Measurements from ENCODE around the gene SLC7A4. TPM values are rescaled to one million over a fixed set of nuclear protein-coding genes. Genes with fewer than 3 reads are reported as not detected.
"Not testable (repeated sequence)": the region's sequence is repeated elsewhere in the genome, so short reads cannot be mapped to it uniquely, and the experiment has no call there.

Gene SLC7A4
- total RNA-seq, 1 experiment from 2014 or later = not detected

GRCh38 chr22:21064917-21065864 lies 32.8 kb upstream of the SLC7A4 start:
- no peak for DNase-seq (ENCODE audit: low spot score)

GRCh38 chr22:21064425-21064824 lies 32.1 kb upstream of the SLC7A4 start:
- not testable (repeated sequence) for DNase-seq (ENCODE audit: low spot score)

DNA sequence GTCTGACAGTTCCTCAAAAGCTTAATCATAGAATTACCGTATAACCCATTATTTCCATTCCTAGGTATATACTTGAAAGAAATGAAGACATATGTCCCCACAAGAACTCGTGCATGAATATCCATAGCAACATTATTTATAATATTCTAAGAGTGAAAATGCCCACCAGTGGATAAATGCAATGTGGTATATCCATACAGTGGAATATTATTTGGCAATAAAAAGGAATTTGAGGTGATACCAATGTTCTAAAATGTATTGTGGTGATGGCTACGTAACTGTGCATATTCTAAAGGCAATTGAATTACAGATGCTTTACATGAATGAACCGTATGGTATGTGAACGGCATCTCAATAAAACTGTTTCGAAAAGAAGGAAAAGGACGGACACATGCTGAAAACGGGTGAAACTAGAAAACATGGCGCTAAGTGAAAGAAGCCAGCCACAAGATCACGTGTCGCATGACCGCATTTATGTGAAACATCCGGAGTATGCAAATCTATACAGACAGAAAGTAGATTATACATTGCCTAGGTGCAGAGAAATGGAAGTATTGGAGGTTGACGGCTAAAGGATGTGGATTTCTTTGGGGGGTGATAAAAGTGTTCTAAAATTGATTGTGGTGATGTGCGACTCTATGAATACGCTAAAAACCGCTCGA lies 29.4 kb upstream of the SLC7A4 start:
- not testable (repeated sequence) for DNase-seq (ENCODE audit: low spot score)

DNA sequence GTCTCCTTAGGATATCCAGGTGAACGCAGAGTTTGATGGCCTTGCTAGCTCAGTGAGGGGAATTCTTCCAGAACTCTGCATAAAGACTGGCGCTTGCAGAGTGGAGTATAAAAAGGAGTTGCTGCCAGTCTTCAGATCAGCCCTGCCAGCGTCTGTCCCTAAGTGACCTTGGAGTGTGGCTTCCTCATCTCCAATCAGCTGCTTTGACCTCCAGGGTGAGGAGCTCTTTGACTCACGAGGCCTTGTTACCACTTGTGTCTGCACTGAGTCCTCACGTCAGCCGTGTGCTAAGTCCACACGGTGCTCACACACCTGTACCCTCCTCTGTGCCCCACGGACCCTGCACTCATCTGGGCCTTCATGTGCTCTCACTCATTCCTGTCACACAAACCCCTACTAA lies 28.0 kb upstream of the SLC7A4 start:
- DNase-seq (ENCODE audit: low spot score) = not testable (repeated sequence)

DNA sequence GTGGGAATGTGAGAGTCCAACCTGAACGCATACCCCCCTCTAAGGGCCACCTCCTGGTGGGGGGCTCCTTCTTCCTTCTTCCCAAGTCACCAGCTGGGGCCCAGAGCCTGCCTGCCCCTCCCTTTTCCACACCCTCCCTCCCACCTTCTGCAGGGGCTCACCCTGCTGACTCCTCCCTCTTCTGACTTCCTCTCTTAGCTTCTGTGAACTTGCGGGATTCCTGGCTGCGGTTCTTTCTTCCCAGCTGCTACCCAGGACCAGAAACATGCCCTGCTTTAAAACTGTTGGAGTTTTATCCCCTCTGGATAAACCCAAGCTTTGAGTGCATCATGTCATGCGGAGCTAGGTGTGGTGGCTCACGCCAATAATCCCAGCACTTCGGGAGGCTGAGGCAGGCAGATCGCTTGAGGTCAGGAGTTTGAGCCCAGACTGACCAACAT lies 23.5 kb upstream of the SLC7A4 start:
- DNase-seq (ENCODE audit: low spot score) = no peak

DNA sequence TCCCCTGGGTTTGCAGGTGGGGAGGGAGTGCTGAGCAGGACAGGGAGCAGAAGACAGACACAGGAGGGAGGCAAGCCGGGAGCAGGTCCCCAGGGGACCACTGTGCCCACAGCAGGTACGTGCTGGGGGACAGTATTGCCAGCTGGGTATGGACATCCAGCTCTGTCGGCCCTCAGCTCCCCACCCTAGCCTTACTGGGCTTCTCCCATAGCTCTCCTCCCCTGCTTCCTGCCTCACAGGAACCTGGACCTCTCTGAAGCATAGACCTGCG lies 23.1 kb upstream of the SLC7A4 start:
- DNase-seq (ENCODE audit: low spot score) = no peak

DNA sequence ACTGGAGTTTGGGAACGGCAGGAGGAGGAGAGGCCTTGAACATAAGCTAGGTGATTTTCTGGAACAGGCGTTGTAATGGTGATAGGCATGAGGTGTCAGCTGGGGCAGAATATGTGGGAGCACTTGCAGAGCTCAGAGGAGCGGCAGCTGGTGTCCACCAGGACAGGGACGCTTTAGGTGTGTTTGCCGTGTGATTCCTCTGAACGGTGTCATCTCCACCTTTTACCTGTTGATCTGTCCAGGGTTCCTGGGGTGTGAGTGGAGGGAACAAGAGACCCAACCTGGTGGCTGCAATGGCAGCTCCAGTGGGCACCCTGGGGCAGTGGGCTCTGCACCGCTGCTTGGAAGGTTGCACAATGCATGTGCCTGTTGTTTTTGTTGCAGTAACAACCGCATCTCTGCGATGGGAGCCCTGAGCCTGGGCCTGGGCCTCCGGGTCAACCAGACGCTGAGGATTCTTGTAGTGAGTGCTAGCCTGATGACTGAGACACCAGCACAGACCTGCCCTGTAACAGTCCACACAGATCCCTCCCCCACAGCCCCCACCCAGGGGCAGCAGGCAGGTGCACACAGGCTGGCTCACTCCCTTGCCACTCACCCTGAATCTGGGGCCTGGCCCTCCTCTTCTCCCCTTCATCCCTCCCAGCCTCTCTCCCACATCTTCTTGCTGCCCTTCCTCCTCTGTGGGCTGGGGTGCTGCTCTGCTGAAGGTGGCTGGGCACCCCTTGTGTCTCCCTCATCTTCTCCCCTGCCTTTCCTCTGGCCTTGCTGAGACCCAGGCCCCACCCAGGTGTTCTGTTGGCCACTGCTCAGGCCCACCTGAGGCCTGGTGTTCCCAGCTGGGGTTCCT lies 22.6 kb upstream of the SLC7A4 start:
- no peak for DNase-seq (ENCODE audit: low spot score)

- DNase-seq (ENCODE audit: low spot score) = no peak
These were observed 21.8 kb upstream of the SLC7A4 start for GRCh38 chr22:21054046-21054713.

GRCh38 chr22:21052715-21053459 lies 20.5 kb upstream of the SLC7A4 start:
- no peak for DNase-seq (ENCODE audit: low spot score)

GRCh38 chr22:21051831-21052400 lies 19.6 kb upstream of the SLC7A4 start:
- DNase-seq (ENCODE audit: low spot score) = no peak

DNA sequence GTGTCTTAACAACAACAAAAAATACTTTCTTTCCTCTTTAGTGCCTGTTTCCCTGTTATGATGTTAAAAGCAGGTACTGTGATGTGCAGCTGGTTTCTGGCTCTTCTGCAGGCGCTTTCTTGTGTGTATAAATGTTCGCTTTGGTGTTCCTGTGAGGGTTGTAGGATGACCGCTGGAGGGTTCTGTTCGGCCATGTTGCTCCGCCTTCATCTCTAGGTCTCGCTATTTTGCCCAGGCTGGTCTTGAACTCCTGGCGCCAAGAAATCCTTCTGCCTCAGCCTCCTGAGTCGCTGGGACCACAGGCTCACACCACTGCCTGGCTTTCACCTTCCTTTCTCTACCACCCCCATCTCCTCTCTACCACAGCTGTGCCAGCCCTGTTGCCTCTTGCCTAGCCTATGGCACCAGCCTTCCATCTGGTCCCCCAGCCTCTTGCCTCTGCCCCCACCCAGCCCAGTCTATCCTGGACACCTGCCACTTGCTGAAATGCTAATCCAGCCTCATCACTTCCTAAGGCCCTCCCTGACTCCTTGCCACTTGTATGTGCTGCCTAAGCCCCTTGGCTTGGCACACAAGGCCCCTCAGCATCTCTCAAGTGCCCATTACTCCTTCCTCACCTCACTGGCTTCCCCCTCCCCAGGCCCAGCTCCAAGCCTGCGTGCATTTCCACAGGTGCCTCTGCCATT lies 18.9 kb upstream of the SLC7A4 start:
- DNase-seq (ENCODE audit: low spot score) = no peak

GRCh38 chr22:21048965-21049364 lies 16.6 kb upstream of the SLC7A4 start:
- DNase-seq (ENCODE audit: low spot score) = not testable (repeated sequence)

- DNase-seq (ENCODE audit: low spot score) = not testable (repeated sequence)
These were observed 16.1 kb upstream of the SLC7A4 start for GRCh38 chr22:21048448-21048847.

GRCh38 chr22:21047730-21048129 lies 15.4 kb upstream of the SLC7A4 start:
- DNase-seq (ENCODE audit: low spot score) = no peak

DNA sequence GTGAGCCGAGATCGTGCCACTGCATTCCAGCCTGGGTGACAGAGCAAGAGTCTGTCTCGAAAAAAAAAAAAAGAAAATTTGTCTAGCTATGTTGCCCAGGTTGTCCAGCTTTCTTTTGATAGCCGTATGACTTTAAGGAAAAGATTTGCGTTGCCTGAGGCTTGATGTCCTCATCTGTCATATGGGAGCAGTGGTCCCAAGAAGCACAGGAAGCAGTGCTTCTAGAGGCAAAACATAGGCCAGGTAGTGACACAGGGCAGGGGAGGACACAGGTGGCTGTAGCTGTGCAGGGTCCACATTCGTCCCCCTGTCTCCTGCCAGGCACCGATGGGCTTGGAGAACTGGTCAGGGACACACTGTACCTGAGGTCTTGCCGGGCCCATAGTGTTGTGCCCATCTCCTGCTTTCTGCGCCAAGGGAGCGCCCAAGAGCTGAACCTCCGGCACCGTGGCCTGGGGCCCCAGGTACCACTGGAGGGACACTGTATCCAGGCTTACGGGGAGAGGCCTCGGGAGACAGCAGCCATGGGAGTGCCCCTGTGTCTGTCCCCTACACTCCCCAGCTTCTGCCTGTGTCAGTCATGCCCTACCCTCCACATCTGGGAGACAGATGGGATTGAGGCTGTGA lies 14.8 kb upstream of the SLC7A4 start:
- no peak for DNase-seq (ENCODE audit: low spot score)

DNA sequence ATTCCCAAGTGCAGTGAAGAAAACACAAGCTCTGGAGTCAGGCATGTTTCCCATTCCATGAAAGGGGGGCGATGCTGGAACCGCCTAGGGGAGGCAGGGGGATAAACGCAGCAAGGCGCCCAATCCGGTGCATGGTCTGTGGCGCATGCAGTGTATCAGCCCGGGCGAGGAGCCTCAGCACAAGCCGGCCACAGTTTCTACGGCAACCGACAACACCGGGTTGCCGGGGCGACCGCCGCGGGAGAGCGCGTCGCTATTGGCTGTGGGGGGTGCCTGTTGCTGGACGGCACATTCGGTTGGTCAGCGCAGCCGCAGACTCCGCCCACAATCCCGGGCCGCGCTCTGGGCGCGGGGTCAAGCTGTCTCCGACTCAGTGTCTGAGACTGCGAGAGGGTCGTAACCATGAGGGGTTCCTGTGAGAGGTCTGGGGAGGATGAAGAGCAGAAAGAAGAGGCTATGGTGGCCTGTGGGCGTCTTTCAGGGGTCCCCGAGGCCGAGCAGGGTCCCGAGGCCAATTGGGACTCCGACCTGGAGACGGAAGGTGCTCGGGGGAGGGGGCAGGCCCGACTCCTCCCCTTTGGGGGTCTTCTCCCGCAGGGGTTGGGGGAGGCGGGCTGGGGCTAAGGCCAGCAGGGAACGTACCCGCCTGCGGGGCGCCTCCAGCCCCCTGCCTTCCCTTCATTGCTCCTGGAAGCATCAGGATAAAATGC lies 13.4 kb upstream of the SLC7A4 start, which contains the start of gene LRRC74B:
LRRC74B (plus strand) TSS at position 362 of the 710 bp plus-strand sequence; CDS start at position 403, 41 bp downstream.
- peak; percentile 82 for DNase-seq (ENCODE audit: low spot score)

DNA sequence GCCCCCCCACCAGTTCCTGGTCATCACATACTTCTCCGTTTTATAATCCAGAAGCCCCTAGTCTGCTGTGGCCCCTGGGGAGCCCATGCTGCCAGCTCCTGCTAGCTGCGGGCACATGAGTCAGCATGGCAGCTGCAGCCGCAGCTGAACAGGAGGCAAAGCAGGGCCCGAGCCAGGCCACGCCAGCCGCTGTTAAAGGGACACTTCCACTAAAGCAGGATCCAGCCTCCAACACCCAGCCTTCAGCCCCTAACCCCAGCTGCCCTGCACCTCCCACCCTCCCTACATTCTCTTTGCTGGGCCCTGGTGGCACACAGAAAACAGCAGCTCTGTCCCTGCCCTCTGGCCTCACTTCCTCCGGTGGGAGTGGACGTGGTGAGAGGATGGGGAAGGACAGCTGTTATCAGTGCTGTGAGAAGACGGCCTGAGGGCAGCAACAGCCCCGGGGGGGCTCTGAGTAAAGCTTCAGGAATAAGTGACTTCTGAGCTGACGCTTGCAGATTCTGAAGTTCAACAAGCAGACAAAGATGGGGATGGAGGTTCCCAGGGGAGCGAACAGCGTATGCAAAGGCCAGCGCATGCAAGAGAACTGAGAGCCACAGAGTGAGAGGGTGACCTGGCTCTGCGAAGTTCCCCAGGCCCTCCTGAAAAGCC lies 12.7 kb upstream of the SLC7A4 start:
- DNase-seq (ENCODE audit: low spot score) = no peak

GRCh38 chr22:21043860-21044535 lies 11.6 kb upstream of the SLC7A4 start:
- DNase-seq (ENCODE audit: low spot score) = no peak
